ENCODE results near the gene MRTFA. TPM values are rescaled to one million over a fixed set of nuclear protein-coding genes. Genes with fewer than 3 reads are reported as not detected.

MRTFA gene
- total and polyA plus RNA-seq, 12 donors: 12.3 to 141 (median 41.6) TPM

GRCh38 chr22:40446203-40446602 lies 190.3 kb downstream of the MRTFA start:
- Histone ChIP-seq H3K9me3 (replicated peaks in 1 of 3) (no peaks in the 10 kb centered on the region), H3K4me3 (no peak overlapping the region), H3K4me1 (replicated peaks in 1 of 2) (peaks cover 0 to 13% of the 10 kb centered on the region in 2 donors), H3K27me3 (no peaks in the 10 kb centered on the region), H3K36me3 (replicated peaks in 1 of 2) (no peaks in the 10 kb centered on the region), H3K27ac (no peak overlapping the region)
- intact Hi-C loops (cut with DNase I): no loop called here
- 90 to 100% (median 94%) methylated on average over 1 of the region's 1 CpG for WGBS, 4 donors
- DNase-seq: no peak
- TF ChIP-seq CTCF (IDR thresholded peaks at IDR 0.05) (no peak), POLR2A (IDR thresholded peaks at IDR 0.05) (no peak)

DNA sequence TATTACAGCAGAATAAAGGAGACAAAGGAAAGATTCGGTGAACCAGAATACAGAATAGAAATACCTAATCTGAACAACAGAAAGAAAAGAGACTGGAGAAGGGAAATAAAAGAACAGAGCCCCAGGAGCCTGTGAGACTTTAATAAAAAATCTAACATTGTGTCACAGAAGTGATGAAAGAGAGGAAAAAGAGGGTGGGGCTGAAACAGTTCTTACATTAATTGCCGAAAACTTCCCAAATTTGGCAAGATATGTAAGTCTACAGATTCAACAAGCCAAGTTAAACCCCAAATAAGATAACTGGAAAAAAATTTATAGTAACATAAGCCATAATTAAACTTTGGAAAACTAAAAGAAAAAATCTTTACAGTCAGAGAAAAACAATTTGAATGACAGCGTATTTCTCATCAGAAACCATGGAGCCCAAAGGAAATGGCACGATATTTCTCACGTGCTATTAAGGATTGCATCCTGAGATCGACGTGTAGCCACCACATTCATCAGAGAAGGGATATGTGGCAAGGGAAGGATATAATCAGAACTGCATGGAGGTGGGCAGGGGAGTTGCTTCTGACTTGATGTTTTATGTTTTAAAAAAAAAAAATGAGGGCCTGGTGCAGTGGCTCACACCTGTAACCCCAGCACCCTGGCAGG lies 192.2 kb downstream of the MRTFA start:
- Histone ChIP-seq H3K4me1 (replicated peaks in 1 of 2) (peaks cover 0 to 3% of the 10 kb centered on the region in 2 donors), H3K36me3 (replicated peaks in 1 of 2) (no peaks in the 10 kb centered on the region), H3K4me3 (no peak overlapping the region), H3K27ac (no peak overlapping the region), H3K9me3 (replicated peaks in 1 of 3) (no peaks in the 10 kb centered on the region), H3K27me3 (no peaks in the 10 kb centered on the region)
- TF ChIP-seq POLR2A (IDR thresholded peaks at IDR 0.05): no peak
- no peak for TF ChIP-seq CTCF (IDR thresholded peaks at IDR 0.05)
- WGBS, 4 donors: 83 to 87% (median 84%) methylated on average over 7 of the region's 7 CpGs
- DNase-seq: no peak
- intact Hi-C loops (cut with DNase I): loop anchor here in 1 of 2 donors (5.0 kb wide), 1 partner anchor 33 kb away; no protein-coding TSS in a partner anchor

DNA sequence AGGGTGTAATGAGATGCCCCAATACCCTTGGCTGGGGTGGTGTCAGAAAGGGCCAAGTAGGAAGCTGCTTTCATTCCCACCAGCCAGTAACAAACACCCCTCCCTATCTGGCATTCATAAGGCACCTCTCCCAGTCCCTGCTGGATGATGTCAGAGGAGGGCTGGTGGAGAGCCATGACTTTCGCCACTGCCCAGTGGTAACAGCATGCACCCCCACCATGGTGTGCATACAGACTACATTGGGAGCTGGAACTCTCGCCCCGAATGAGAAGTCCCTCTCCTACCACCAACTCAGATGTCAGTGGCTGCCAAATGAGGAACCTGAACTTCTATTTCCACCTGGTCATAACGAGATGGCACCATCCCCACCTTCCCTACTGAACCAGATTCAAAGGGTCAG lies 192.8 kb downstream of the MRTFA start:
- intact Hi-C loops (cut with DNase I): loop anchor here in 1 of 2 donors (5.0 kb wide), 1 partner anchor 34 kb away; no protein-coding TSS in a partner anchor

More for the DNA sequence above, 192.8 kb downstream of the MRTFA start:
- no peak overlapping the region for H3K4me3 ChIP-seq
- no peaks in the 10 kb centered on the region for H3K36me3 ChIP-seq (replicated peaks in 1 of 2)
- H3K9me3 ChIP-seq (replicated peaks in 1 of 3): no peaks in the 10 kb centered on the region
- peak in 1 of 7 donors; percentile 17 for DNase-seq
- H3K27me3 ChIP-seq: no peaks in the 10 kb centered on the region
- no peak for TF ChIP-seq POLR2A (IDR thresholded peaks at IDR 0.05)
- no peak for TF ChIP-seq CTCF (IDR thresholded peaks at IDR 0.05)
- no peaks in the 10 kb centered on the region for H3K4me1 ChIP-seq (replicated peaks in 1 of 2)
- H3K27ac ChIP-seq: no peak overlapping the region
- 72 to 91% (median 84%) methylated on average over 4 of the region's 4 CpGs for WGBS, 4 donors

All from adrenal gland (tissue), 12 donors.